ENCODE measurements around the gene PIGN. TPM values are rescaled to one million over a fixed set of nuclear protein-coding genes. Genes with fewer than 3 reads are reported as not detected.

The PIGN gene
- total and polyA plus RNA-seq, 2 of the 8 experiments (the other 6 are each of a cell fraction or from before 2014, with no cell fraction given): 20.9 to 26.3 TPM

- TF ChIP-seq CHD7 (IDR thresholded peaks at IDR 0.05; ENCODE audit: insufficient replicate concordance, low read length): no peak
- no peak for TF ChIP-seq ZNF274 (IDR thresholded peaks at IDR 0.05; ENCODE audit: borderline replicate concordance, extremely low read depth, low read length)
- no peak for TF ChIP-seq POLR2AphosphoS5 (IDR thresholded peaks at IDR 0.05; ENCODE audit: low read depth, low read length)
- TF ChIP-seq BACH1 (IDR thresholded peaks at IDR 0.05; ENCODE audit: low read length): no peak
- TF ChIP-seq FOSL1 (IDR thresholded peaks at IDR 0.05; ENCODE audit: insufficient read depth, low read depth, low read length): no peak
- no peak for TF ChIP-seq GTF2F1 (IDR thresholded peaks at IDR 0.05; ENCODE audit: borderline replicate concordance, low read depth, low read length)
- TF ChIP-seq EP300 (IDR thresholded peaks at IDR 0.05; ENCODE audit: borderline replicate concordance in 1 of 2, low read depth in 2 of 2, low read length in 2 of 2): no peak
- no peak for TF ChIP-seq EGR1 (IDR thresholded peaks at IDR 0.05; ENCODE audit: borderline replicate concordance, low read depth, low read length)
- TF ChIP-seq KDM1A (IDR thresholded peaks at IDR 0.05; ENCODE audit: borderline replicate concordance, low read length): no peak
- TF ChIP-seq RXRA (IDR thresholded peaks at IDR 0.05; ENCODE audit: insufficient read depth, low read depth, low read length): no peak
- TF ChIP-seq GABPA (IDR thresholded peaks at IDR 0.05; ENCODE audit: borderline replicate concordance, insufficient read depth, low read length): no peak
- no peak for TF ChIP-seq SUZ12 (IDR thresholded peaks at IDR 0.05; ENCODE audit: low read length)
Measured at GRCh38 chr18:62026586-62026985, 160.3 kb downstream of the PIGN start (continued).

All from H1 (cell line).